Activated CD8-positive, alpha-beta memory T cell treated with anti-CD3 and anti-CD28 coated beads, Interleukin-2, amount 50 U/mL, for 1 hour (primary cell): ENCODE measurements around the gene ZSWIM6.
A peak's percentile ranks its signal among the peaks of the same experiment; 100 is the strongest.

Source experiments
- DNase-seq: peaks from one replicate; pipeline ENCODE4 v3.0.0-alpha.2; 2020; ENCODE audit errors: extremely low read depth

Gene ZSWIM6

GRCh38 chr5:61307191-61307590 lies 24.9 kb upstream of the ZSWIM6 start:
- DNase-seq = no peak

- DNase-seq = no peak
Observed at GRCh38 chr5:61307611-61308010, 24.4 kb upstream of the ZSWIM6 start.

- no peak for DNase-seq
Observed at GRCh38 chr5:61308712-61309111, 23.3 kb upstream of the ZSWIM6 start.

- no peak for DNase-seq
Observed at GRCh38 chr5:61309115-61309514, 22.9 kb upstream of the ZSWIM6 start.

GRCh38 chr5:61311056-61311610 lies 20.9 kb upstream of the ZSWIM6 start:
- no peak for DNase-seq

GRCh38 chr5:61311836-61312808 lies 19.9 kb upstream of the ZSWIM6 start:
- no peak for DNase-seq

- no peak for DNase-seq
Observed at GRCh38 chr5:61313960-61314681, 17.9 kb upstream of the ZSWIM6 start.

GRCh38 chr5:61318376-61318775 lies 13.7 kb upstream of the ZSWIM6 start:
- no peak for DNase-seq

GRCh38 chr5:61319388-61320146 lies 12.5 kb upstream of the ZSWIM6 start:
- DNase-seq = no peak

- no peak for DNase-seq
Observed at GRCh38 chr5:61320860-61321259, 11.2 kb upstream of the ZSWIM6 start.

GRCh38 chr5:61321669-61322068 lies 10.4 kb upstream of the ZSWIM6 start:
- no peak for DNase-seq

GRCh38 chr5:61322738-61323725 lies 9.0 kb upstream of the ZSWIM6 start:
- DNase-seq = no peak

- DNase-seq = no peak
Observed at GRCh38 chr5:61327760-61328753, 4.0 kb upstream of the ZSWIM6 start.

- no peak for DNase-seq
Observed at GRCh38 chr5:61328791-61329549, 3.1 kb upstream of the ZSWIM6 start.

GRCh38 chr5:61329550-61330128 lies 2.4 kb upstream of the ZSWIM6 start:
- DNase-seq = no peak

- no peak for DNase-seq
Observed at GRCh38 chr5:61330341-61330844, 1.7 kb upstream of the ZSWIM6 start.

- DNase-seq = peak; percentile 36
Observed at GRCh38 chr5:61330845-61331406, 1.1 kb upstream of the ZSWIM6 start.

GRCh38 chr5:61332358-61332749 lies 296 bp downstream of the ZSWIM6 start:
- DNase-seq = no peak
